H9 (cell line): ENCODE measurements around the gene MYADM. TPM values are rescaled to one million over a fixed set of nuclear protein-coding genes. Genes with fewer than 3 reads are reported as not detected.
A peak's percentile ranks its signal among the peaks of the same experiment; 100 is the strongest.

Experiments used
- DNase-seq: peaks from one replicate; pipeline ENCODE4 v3.0.0-alpha.2; 2017
- H2AFZ ChIP-seq: one replicate; pipeline ENCODE4 v1.6.1; 2013; ENCODE audit warnings: mild to moderate bottlenecking, low read length, control low read depth, moderate library complexity
- H2AK5ac ChIP-seq: 2 replicates; pipeline ENCODE4 v1.6.1; 2013; ENCODE audit warnings: low read length, control low read depth, mixed read lengths; ENCODE audit not compliant: insufficient read length
- H2BK120ac ChIP-seq: one replicate; pipeline ENCODE4 v1.6.1; 2013; ENCODE audit warnings: low read depth, mild to moderate bottlenecking, low read length, control low read depth, inconsistent platforms; ENCODE audit not compliant: poor library complexity, severe bottlenecking
- H2BK12ac ChIP-seq: 2 replicates; pipeline ENCODE4 v1.6.1; 2013; ENCODE audit warnings: low read length, control low read depth, mixed read lengths, low read depth; ENCODE audit not compliant: insufficient read length
- H2BK15ac ChIP-seq: 2 replicates; pipeline ENCODE4 v1.6.1; 2013; ENCODE audit warnings: low read depth, low read length, control low read depth
- H2BK20ac ChIP-seq: one replicate; pipeline ENCODE4 v1.6.1; 2013; ENCODE audit warnings: low read depth, mild to moderate bottlenecking, low read length, control low read depth, inconsistent platforms; ENCODE audit not compliant: poor library complexity, severe bottlenecking
- H2BK5ac ChIP-seq: 2 replicates; pipeline ENCODE4 v1.6.1; 2013; ENCODE audit warnings: low read length, control low read depth, mixed read lengths; ENCODE audit not compliant: insufficient read length
- H3K14ac ChIP-seq: 2 replicates; pipeline ENCODE4 v1.6.1; 2013; ENCODE audit warnings: low read length, control low read depth; ENCODE audit not compliant: insufficient read depth
- H3K18ac ChIP-seq: 2 replicates; pipeline ENCODE4 v1.6.1; 2013; ENCODE audit warnings: low read depth, mild to moderate bottlenecking, mixed read lengths, low read length, control low read depth; ENCODE audit not compliant: insufficient read length
- H3K23ac ChIP-seq: 2 replicates; pipeline ENCODE4 v1.6.1; 2013; ENCODE audit warnings: low read length, control low read depth, mixed read lengths, low read depth; ENCODE audit not compliant: insufficient read length
- H3K23me2 ChIP-seq: 2 replicates; pipeline ENCODE4 v1.6.1; 2013; ENCODE audit warnings: low read depth, mild to moderate bottlenecking, mixed read lengths, low read length, control low read depth; ENCODE audit not compliant: insufficient read length, poor library complexity, severe bottlenecking
- H3K27ac ChIP-seq: 2 replicates; pipeline ENCODE4 v1.5.1; 2013; ENCODE audit warnings: low read length, control low read depth, mixed read lengths, low read depth; ENCODE audit not compliant: insufficient read length
- H3K27me3 ChIP-seq: 2 replicates; pipeline ENCODE4 v1.6.1; 2013; ENCODE audit warnings: low read length, control low read depth, inconsistent platforms; ENCODE audit not compliant: insufficient read depth
- H3K4ac ChIP-seq: 2 replicates; pipeline ENCODE4 v1.6.1; 2013; ENCODE audit warnings: low read depth, mild to moderate bottlenecking, control low read depth, inconsistent platforms, low read length, moderate library complexity
- H3K4me1 ChIP-seq: 2 replicates; pipeline ENCODE4 v1.6.1; 2013; ENCODE audit warnings: low read length, control low read depth, inconsistent platforms; ENCODE audit not compliant: insufficient read depth
- H3K4me2 ChIP-seq: 2 replicates; pipeline ENCODE4 v1.6.1; 2013; ENCODE audit warnings: low read length, control low read depth, mixed read lengths; ENCODE audit not compliant: insufficient read length, insufficient read depth
- H3K56ac ChIP-seq: 2 replicates; pipeline ENCODE4 v1.6.1; 2013; ENCODE audit warnings: low read depth, mild to moderate bottlenecking, mixed read lengths, low read length, control low read depth; ENCODE audit not compliant: insufficient read length
- H3K79me1 ChIP-seq: 2 replicates; pipeline ENCODE4 v1.6.1; 2013; ENCODE audit warnings: low read depth, mild to moderate bottlenecking, moderate library complexity, low read length, control low read depth, inconsistent platforms; ENCODE audit not compliant: insufficient read depth, poor library complexity, severe bottlenecking
- H3K79me2 ChIP-seq: 2 replicates; pipeline ENCODE4 v1.6.1; 2013; ENCODE audit warnings: low read length, control low read depth, inconsistent platforms; ENCODE audit not compliant: insufficient read depth
- H3K9ac ChIP-seq: 2 replicates; pipeline ENCODE4 v1.6.1; 2013; ENCODE audit warnings: low read length, control low read depth, mixed read lengths; ENCODE audit not compliant: insufficient read length; ENCODE audit errors: extremely low read depth
- H3K9me3 ChIP-seq: one replicate; pipeline ENCODE4 v1.6.1; 2013; ENCODE audit warnings: low read depth, low read length, inconsistent platforms; ENCODE audit not compliant: control insufficient read depth
- H3T11ph ChIP-seq: one replicate; pipeline ENCODE4 v1.6.1; 2013; ENCODE audit warnings: mild to moderate bottlenecking, low read length, control low read depth, inconsistent platforms
- H4K20me1 ChIP-seq: one replicate; pipeline ENCODE4 v1.6.1; 2013; ENCODE audit not compliant: control insufficient read depth, insufficient read length, insufficient read depth
- H4K5ac ChIP-seq: 2 replicates; pipeline ENCODE4 v1.6.1; 2013; ENCODE audit warnings: low read depth, mild to moderate bottlenecking, mixed read lengths, low read length, control low read depth; ENCODE audit not compliant: insufficient read length
- H4K8ac ChIP-seq: replicated peaks from 2 replicates; pipeline ENCODE4 v1.6.1; 2013; ENCODE audit warnings: low read length, control low read depth, mixed read lengths, low read depth; ENCODE audit not compliant: insufficient read length
- H4K91ac ChIP-seq: 2 replicates; pipeline ENCODE4 v1.6.1; 2013; ENCODE audit warnings: low read depth, mild to moderate bottlenecking, moderate library complexity, mixed read lengths, low read length, control low read depth; ENCODE audit not compliant: insufficient read length
- H3K27ac Mint-ChIP-seq, 3 experiments: 2 replicates in 2 of 3; 3 replicates in 1 of 3; pipeline ENCODE4 v1.8.0; 2020 to 2021; ENCODE audit warnings: mixed read lengths in 3 of 3, mild to moderate bottlenecking in 1 of 3, moderate library complexity in 1 of 3
- H3K27me3 Mint-ChIP-seq: 2 replicates; pipeline ENCODE4 v1.8.0; 2021; ENCODE audit warnings: low read depth, mild to moderate bottlenecking, moderate library complexity, mixed read lengths
- H3K36me3 Mint-ChIP-seq, 3 experiments: 2 replicates in 2 of 3; 3 replicates in 1 of 3; pipeline ENCODE4 v1.8.0; 2020 to 2021; ENCODE audit warnings: low read depth in 3 of 3, mixed read lengths in 3 of 3; ENCODE audit not compliant: insufficient read depth in 1 of 3
- H3K4me1 Mint-ChIP-seq, 2 experiments: 2 replicates each; pipeline ENCODE4 v1.8.0; 2020; ENCODE audit warnings: mixed read lengths in 2 of 2
- H3K4me3 Mint-ChIP-seq, 2 experiments: 2 replicates in 1 of 2; 3 replicates in 1 of 2; pipeline ENCODE4 v1.8.0; 2020 to 2021; ENCODE audit warnings: mild to moderate bottlenecking in 2 of 2, mixed read lengths in 2 of 2, moderate library complexity in 1 of 2
- H3K9me3 Mint-ChIP-seq, 2 experiments: 2 replicates in 1 of 2; 3 replicates in 1 of 2; pipeline ENCODE4 v1.8.0; 2020; ENCODE audit warnings: mild to moderate bottlenecking in 2 of 2, mixed read lengths in 2 of 2, moderate library complexity in 1 of 2
- WGBS: extraction: QIAGEN DNeasy Blood & Tissue Kit; methylation state at CpG from one replicate; pipeline ENCODE4 v1.1.7; 2013; ENCODE audit warnings: missing lambda C conversion rate, low lambda C conversion rate, mixed read lengths; ENCODE audit not compliant: insufficient read length; ENCODE audit errors: extremely low coverage; 5-methylcytosine and 5-hydroxymethylcytosine counted together
- total RNA-seq: library from RNA; stranded (reverse); gene quantifications from 2 replicates; pipeline ENCODE4 v1.2.1, GENCODE V29; 2021
- TF ChIP-seq, protein P1 (sequence below): fragments of 200-600 bp; sonication (generic); conservative IDR thresholded peaks from 3 replicates; pipeline ENCODE4 v1.8.0; 2021; ENCODE audit warnings: antibody characterized with exemption, mild to moderate bottlenecking

Gene MYADM
- total RNA-seq, 1 experiment from 2014 or later: 116 TPM

- peaks cover under 1% of the 10 kb centered on the region for H3K23me2 ChIP-seq
- H3K18ac ChIP-seq: no peak overlapping the region
- Mint-ChIP-seq H3K27me3 (peaks cover 26% of the 10 kb centered on the region), H3K4me3 (no peak overlapping the region), H3K36me3 (peaks cover 36 to 58% (median 47%) of the 10 kb centered on the region in 3 experiments), H3K4me1 (peaks cover 8 to 14% of the 10 kb centered on the region in 2 experiments), H3K27ac (no peak overlapping the region), H3K9me3 (peaks cover 3% of the 10 kb centered on the region in 2 experiments; a peak in 3 of 5 replicates)
- H2AFZ ChIP-seq: no peak overlapping the region
- no peak overlapping the region for H2AK5ac ChIP-seq
- H4K91ac ChIP-seq: no peak overlapping the region
- no peak overlapping the region for H3K23ac ChIP-seq
- H2BK5ac ChIP-seq: no peak overlapping the region
- H4K5ac ChIP-seq: no peak overlapping the region
- TF ChIP-seq, protein P1, sequence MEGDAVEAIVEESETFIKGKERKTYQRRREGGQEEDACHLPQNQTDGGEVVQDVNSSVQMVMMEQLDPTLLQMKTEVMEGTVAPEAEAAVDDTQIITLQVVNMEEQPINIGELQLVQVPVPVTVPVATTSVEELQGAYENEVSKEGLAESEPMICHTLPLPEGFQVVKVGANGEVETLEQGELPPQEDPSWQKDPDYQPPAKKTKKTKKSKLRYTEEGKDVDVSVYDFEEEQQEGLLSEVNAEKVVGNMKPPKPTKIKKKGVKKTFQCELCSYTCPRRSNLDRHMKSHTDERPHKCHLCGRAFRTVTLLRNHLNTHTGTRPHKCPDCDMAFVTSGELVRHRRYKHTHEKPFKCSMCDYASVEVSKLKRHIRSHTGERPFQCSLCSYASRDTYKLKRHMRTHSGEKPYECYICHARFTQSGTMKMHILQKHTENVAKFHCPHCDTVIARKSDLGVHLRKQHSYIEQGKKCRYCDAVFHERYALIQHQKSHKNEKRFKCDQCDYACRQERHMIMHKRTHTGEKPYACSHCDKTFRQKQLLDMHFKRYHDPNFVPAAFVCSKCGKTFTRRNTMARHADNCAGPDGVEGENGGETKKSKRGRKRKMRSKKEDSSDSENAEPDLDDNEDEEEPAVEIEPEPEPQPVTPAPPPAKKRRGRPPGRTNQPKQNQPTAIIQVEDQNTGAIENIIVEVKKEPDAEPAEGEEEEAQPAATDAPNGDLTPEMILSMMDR: no peak
- peak; percentile 77 for DNase-seq
- H3K9ac ChIP-seq: no peak overlapping the region
- H3K4me2 ChIP-seq: no peak overlapping the region
- H3T11ph ChIP-seq: no peak overlapping the region
- no peak overlapping the region for H2BK15ac ChIP-seq
- H3K27ac ChIP-seq: no peak overlapping the region
- no peak overlapping the region for H2BK20ac ChIP-seq
- no peaks in the 10 kb centered on the region for H4K20me1 ChIP-seq
- WGBS: no CpG with 5 or more reads among the region's 8 CpGs
- no peak overlapping the region for H2BK12ac ChIP-seq
- H3K4ac ChIP-seq: no peak overlapping the region
- H2BK120ac ChIP-seq: no peak overlapping the region
- H3K79me2 ChIP-seq: no peaks in the 10 kb centered on the region
- H4K8ac ChIP-seq: no peak overlapping the region
- no peaks in the 10 kb centered on the region for H3K4me1 ChIP-seq
- no peak overlapping the region for H3K14ac ChIP-seq
- H3K79me1 ChIP-seq: no peaks in the 10 kb centered on the region
- H3K9me3 ChIP-seq: no peaks in the 10 kb centered on the region
- no peaks in the 10 kb centered on the region; the same call in 1 of the 2 replicates for H3K27me3 ChIP-seq
- H3K56ac ChIP-seq: no peak overlapping the region
Observed at GRCh38 chr19:53915000-53915399, 47.3 kb downstream of the MYADM start.
